ENCODE data around the gene EPHA6.

The EPHA6 gene

GRCh38 chr3:97673357-97673997, 859.1 kb downstream of the EPHA6 start:
- no peak for DNase-seq (ENCODE audit: low read depth)
- H3K4me3 ChIP-seq (ENCODE audit: low read depth, low read length): no peak overlapping the region
- no peak for TF ChIP-seq CTCF (conservative IDR thresholded peaks at IDR 0.05; ENCODE audit: low read depth, low read length)

GRCh38 chr3:97674461-97674860, 860.1 kb downstream of the EPHA6 start:
- no peak overlapping the region for H3K4me3 ChIP-seq (ENCODE audit: low read depth, low read length)
- DNase-seq (ENCODE audit: low read depth): no peak
- TF ChIP-seq CTCF (conservative IDR thresholded peaks at IDR 0.05; ENCODE audit: low read depth, low read length): no peak

- TF ChIP-seq CTCF (conservative IDR thresholded peaks at IDR 0.05; ENCODE audit: low read depth, low read length): no peak
- no peak for DNase-seq (ENCODE audit: low read depth)
- no peak overlapping the region for H3K4me3 ChIP-seq (ENCODE audit: low read depth, low read length)
Measured at GRCh38 chr3:97680210-97680609, 865.8 kb downstream of the EPHA6 start.

GRCh38 chr3:97680696-97681095, 866.3 kb downstream of the EPHA6 start:
- no peak for TF ChIP-seq CTCF (conservative IDR thresholded peaks at IDR 0.05; ENCODE audit: low read depth, low read length)
- DNase-seq (ENCODE audit: low read depth): no peak
- no peak overlapping the region for H3K4me3 ChIP-seq (ENCODE audit: low read depth, low read length)

- H3K4me3 ChIP-seq (ENCODE audit: low read depth, low read length): no peak overlapping the region
- DNase-seq (ENCODE audit: low read depth): no peak
- TF ChIP-seq CTCF (conservative IDR thresholded peaks at IDR 0.05; ENCODE audit: low read depth, low read length): no peak
Measured at GRCh38 chr3:97684490-97684889, 870.1 kb downstream of the EPHA6 start.

GRCh38 chr3:97686258-97686657, 871.9 kb downstream of the EPHA6 start:
- DNase-seq (ENCODE audit: low read depth): no peak
- H3K4me3 ChIP-seq (ENCODE audit: low read depth, low read length): no peak overlapping the region
- TF ChIP-seq CTCF (conservative IDR thresholded peaks at IDR 0.05; ENCODE audit: low read depth, low read length): no peak

GRCh38 chr3:97687734-97688133, 873.3 kb downstream of the EPHA6 start:
- DNase-seq (ENCODE audit: low read depth): no peak
- no peak overlapping the region for H3K4me3 ChIP-seq (ENCODE audit: low read depth, low read length)
- TF ChIP-seq CTCF (conservative IDR thresholded peaks at IDR 0.05; ENCODE audit: low read depth, low read length): no peak
